Activated CD8-positive, alpha-beta memory T cell treated with anti-CD3 and anti-CD28 coated beads for 36 hours (primary cell): Measurements from ENCODE around the gene EPHA4. TPM values are rescaled to one million over a fixed set of nuclear protein-coding genes. Genes with fewer than 3 reads are reported as not detected.

Source experiments
- CTCF ChIA-PET: fragments of 350-600 bp; sonication (Branson Sonifier 250); formaldehyde crosslinking; loops from one replicate; lab custom pipeline; 2021; ENCODE audit warnings: antibody characterized with exemption; lab: Charles Lee
- POLR2A ChIA-PET: fragments of 350-600 bp; sonication (Branson Sonifier 250); formaldehyde crosslinking; loops from one replicate; lab custom pipeline; 2021; ENCODE audit warnings: antibody characterized with exemption; lab: Charles Lee
- total RNA-seq, 2 experiments: library from RNA; stranded (reverse); gene quantifications; one replicate each; pipeline ENCODE4 v1.2.3, GENCODE V29; 2021

EPHA4 gene
- total RNA-seq, 2 experiments from 2014 or later: 2.0 to 2.3 TPM

DNA sequence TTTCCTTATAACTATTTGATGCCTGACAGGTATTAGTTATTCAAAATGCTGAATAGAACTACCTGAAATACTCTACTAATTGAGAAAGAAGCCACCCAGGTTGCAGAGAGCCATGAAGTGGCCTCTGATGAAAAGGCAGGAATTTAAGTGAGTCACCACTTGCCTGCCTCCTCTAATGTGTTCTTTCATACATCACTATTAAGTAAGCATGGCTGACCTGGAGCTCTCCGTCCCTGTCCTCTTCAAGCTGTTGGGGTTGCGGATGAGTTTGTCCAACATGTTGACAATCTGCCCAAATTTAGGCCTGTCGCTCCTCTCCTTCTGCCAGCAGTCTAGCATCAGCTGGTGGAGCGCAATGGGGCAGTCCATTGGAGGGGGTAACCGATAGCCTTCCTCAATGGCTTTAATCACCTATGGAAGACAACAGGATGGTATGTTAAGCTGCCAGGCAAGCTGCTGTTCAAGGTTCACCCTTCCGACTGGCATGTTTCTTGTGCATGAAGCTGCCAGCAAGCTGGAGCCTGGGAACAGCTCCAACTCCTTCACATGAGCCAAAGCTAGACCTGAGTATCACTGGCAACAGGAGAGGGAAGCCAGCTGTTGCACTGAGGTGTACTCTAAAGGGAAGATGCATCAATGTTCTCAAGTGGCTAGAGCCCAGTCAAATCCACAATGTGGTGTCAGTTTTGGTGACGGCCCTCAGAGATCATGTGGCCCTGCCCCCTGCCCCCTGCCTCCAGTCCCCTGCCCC, 142.2 kb downstream of the EPHA4 start:
- ChIA-PET POLR2A (no interaction called here), CTCF (no interaction called here)

DNA sequence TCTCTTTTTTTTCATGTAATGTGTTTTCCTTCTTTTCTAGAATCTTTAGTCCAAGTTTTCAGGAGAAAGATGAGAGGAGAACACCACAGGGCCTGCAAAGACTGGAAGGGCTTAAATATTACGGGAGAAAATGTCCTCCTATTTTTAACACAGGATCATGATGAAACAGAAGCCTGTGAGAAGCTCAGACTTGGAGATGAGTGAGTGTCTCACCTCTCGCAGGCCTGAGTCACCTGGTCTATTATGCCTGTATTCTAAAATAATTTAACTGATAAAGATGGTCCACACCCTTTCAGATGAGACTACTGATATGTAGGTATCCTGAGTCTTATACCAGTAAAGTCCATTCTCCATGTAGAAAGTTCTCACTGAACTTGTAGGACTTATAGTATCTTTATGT, 143.2 kb downstream of the EPHA4 start:
- POLR2A ChIA-PET: no interaction called here
- CTCF ChIA-PET: no interaction called here

DNA sequence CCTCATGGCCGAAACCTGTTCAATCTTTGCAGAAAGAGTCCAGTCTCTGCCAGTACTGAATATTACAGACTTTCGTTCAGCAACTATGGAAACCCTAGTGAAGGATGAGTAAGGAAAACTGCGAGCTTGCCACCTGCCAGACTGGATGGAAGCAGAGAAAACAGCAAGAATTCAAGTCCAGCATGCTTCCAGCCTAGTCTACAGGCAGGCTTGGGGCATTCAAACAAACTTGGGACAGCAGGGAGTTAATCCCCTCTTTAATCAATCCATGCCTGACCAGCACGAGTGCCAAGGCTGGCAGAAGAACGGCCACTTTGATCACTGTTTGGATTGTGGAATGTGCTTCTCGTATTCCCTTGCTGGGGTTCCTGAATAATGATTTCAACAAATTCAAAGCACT, 145.2 kb downstream of the EPHA4 start:
- CTCF ChIA-PET: no interaction called here
- POLR2A ChIA-PET: no interaction called here

DNA sequence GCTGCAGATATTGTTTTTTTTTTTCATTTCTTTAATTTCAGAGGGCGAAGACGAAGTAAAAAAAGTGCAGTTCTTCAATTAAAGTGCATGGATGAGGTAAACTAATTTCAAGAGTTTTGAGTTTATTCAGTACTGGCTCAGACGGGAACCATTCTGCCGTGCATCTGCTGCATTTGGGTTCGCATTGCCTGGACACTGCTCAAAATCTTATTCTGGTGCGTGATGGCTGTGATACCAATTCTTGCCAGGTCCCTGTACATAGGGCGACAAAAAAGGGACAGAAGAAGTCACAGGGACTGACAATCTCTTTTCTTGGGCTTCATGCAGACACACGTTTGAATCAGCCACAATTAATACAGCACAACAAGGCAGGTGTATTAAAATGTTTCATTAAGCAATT, 146.2 kb downstream of the EPHA4 start:
- ChIA-PET CTCF (interaction anchor here (0.6 kb wide), 1 partner anchor 18 kb away, joined by 3 read pairs; no protein-coding TSS in a partner anchor), POLR2A (no interaction called here)

DNA sequence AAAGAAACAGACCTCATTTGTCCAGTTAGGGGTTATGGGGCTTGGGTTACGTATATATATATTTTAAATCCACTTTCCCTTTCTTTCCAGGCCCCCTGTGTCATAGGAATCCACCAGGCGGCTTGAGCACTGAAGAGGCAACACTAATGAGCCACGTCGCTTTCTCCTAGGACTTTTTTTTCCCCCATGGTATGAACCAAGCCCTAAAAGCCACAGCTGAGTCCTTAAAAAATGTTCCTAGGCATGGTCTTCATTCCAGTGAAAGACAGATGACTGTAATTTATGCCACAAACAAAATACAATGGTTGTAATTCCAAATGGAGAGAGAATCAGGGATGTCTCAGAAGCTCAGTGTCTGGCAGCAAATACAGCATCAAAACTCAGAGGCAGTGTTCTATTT, 146.8 kb downstream of the EPHA4 start:
- POLR2A ChIA-PET: no interaction called here
- CTCF ChIA-PET: interaction anchor here (0.6 kb wide), 1 partner anchor 19 kb away, joined by 3 read pairs; no protein-coding TSS in a partner anchor

DNA sequence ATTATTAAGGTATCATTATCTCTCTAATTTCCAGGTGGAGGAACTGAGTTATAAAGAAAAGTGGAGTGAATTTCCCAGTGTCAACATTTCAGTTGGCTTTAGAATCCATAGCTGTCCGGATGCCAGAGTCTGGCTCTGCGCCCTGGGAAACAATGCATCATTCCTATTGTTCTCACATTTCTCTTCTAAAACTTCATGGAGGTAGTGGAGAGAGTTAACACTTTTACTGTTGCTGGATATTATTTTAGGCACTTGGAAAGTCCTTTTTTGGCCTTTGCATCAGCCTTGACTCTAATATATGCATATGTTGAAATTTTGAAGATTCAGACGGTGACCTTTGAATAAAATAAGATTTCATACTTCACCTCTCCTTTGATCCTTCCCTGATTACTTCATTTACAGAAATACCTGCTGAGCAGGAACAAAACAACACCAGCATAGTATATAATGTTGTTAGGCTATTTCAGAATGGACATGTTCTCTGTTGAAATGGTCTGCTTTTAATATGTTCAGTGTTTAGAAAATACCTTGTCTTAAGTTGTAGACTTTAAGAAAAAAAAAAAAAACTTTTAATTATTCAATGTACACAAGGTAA, 148.8 kb downstream of the EPHA4 start:
- ChIA-PET CTCF (interaction anchor here (0.6 kb wide), 1 partner anchor 646 kb away, joined by 4 read pairs; no protein-coding TSS in a partner anchor), POLR2A (no interaction called here)

DNA sequence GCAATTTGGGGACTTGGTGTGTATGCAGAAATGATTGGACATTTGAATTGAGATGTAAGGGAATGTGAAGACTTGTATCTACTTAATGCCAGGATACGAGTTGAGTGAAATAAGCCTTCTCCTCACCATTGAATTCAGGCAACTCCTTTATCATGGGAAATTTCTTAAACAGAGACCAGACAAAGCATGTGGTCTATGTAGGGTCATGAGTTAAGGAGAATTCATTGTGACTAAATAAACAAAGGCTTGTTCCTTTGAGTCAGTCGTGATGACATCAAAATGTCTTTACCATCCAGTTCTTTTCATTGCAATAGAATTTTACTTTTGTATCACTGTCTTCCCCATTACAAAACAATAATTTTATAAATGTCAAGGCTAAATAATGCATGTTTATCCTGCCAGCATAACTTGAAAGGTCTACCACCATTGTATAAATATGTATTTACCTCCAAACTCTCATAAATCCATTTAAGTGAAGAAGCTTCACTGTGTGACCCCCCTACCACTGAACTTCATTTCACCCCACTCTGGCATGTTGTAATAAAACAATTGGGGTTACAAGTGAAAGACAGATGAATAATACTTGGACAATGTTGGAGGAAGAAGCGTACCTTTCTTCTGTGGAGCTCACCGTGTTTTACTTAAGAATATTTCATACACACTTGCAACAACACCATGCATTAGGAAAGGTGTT, 149.4 kb downstream of the EPHA4 start:
- POLR2A ChIA-PET: no interaction called here
- CTCF ChIA-PET: interaction anchor here (0.6 kb wide), 1 partner anchor 647 kb away, joined by 4 read pairs; no protein-coding TSS in a partner anchor

DNA sequence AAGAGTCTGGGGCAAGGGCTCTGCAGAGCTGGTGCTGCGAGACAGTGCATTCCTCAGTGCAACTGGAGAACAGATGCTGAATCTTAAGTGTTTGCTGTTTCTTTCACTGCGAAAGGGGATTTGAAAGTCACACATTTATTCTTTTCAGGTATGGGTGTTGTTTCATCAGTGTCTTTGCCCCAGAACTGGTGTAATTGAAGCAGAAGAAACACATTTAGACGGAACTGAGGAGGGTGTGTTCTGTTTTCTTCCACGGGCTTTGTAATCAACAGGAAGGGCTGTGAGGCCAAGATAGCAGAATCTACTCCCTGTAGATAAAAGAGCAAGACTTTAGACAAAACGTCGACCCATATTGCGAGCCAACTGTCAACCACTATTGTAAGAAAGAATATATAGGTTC, 151.9 kb downstream of the EPHA4 start:
- ChIA-PET CTCF (no interaction called here), POLR2A (no interaction called here)

DNA sequence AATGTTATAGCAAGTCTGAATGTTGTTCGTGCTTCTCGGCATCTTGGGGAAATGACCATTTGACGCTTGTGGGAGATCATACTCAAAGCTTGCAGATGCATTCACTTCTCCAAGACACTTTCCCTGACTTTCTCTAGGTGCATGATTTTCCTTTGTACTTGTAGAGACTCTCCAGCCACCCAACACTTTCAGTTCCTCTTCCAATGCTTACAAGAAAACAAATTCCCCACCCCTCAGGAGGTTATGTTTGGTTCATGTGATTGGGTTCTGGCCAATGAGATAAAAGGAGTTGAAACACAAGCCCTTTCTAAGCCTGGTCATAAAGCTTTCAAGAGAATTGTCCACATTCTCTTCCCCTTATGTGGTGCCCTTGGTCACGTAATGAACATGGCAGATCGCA, 156.3 kb downstream of the EPHA4 start:
- CTCF ChIA-PET: no interaction called here
- POLR2A ChIA-PET: no interaction called here

DNA sequence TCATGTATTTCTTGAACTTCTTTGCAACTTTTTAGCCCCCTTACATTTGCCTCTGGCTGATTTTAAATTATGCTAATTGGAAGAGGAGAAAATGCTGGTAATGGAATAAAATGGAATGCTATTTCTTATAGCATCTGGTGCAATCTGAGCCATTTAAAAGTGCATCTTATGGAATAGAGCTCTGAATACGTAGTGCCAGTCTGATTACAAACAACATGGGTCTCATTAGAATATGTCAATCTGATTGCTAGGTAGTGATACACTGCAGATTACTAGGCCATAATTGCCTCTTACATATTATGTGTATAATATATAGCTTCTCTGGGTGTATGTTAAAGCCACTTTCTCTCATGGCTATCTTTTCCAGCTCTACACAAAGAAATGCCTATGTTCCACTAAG, 159.1 kb downstream of the EPHA4 start:
- ChIA-PET POLR2A (no interaction called here), CTCF (no interaction called here)

DNA sequence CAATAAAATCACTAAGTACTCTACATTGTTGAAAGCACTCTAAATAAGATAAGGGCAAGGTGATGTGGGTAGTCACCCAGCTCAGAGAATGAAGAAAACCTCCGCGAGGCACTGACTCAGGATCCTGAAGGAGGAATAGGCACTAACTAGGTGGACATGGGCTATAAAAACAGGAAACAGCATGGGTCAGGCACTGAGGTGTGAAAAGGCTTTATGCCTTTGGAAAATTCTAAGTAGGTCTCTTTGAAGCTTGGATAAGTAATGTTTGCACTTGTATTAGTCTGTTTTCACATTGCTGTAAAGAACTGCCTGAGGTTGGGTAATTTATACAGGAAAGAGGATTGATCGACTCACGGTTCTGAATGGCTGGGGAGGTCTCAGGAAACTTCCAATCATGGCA, 161.6 kb downstream of the EPHA4 start:
- ChIA-PET POLR2A (no interaction called here), CTCF (no interaction called here)

DNA sequence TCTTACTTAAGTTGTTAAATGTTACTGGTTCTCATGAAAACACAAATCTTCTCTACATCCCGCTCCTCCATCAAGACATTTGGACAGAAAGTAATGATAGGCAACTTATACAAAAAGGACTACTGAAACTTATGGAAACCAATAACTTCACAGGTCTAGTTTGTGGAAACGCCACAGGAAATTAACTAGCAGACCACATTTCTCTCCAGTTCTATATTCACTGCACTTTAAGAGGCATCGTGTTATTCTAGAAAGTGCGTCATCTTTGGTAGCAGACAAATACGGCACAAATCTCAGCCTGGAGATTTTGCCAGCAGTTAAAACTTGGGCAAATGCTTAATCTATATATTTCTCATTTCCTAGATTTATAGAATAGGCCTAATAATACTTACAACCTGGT, 164.3 kb downstream of the EPHA4 start:
- CTCF ChIA-PET: no interaction called here
- POLR2A ChIA-PET: no interaction called here

DNA sequence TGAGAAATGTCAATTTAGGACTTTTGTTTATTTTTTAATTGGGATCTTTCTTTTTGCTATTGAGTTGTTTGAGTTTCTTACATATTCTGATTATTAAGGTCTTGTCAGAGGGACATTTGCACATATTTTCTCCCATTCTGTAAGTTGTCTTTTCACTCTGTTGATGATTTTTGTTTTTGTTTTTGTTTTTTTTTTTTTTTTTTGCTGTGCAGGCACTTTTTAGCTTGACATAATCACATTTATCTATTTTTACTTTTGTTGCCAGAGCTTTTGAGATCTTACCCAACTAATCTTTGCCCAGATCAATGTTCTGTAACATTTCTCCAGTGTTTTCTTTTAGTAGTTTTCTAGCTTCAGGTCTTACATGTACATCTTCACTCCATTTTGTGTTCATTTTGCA, 166.6 kb downstream of the EPHA4 start:
- POLR2A ChIA-PET: no interaction called here
- CTCF ChIA-PET: interaction anchor here (0.6 kb wide), 1 partner anchor 9 kb away, joined by 4 read pairs; no protein-coding TSS in a partner anchor

DNA sequence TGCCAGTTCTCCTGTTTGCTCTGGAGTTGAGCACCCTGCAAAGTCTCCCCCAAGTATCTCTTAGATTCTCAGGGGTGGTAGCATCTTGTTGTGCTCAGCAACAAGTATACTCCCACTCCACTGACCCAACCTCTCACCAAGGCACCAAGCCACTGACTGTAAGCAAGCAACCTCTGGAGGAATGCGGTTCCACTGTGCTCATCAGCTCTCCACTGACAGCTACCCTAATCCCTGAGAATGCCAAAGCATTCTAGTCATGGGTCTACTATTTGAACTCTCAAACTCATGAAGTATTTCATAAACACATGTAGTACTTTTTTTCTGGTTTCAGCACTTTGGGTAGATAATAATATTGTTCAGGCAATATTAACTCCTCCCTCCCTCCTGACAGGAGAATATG, 170.0 kb downstream of the EPHA4 start:
- CTCF ChIA-PET: no interaction called here
- POLR2A ChIA-PET: no interaction called here

DNA sequence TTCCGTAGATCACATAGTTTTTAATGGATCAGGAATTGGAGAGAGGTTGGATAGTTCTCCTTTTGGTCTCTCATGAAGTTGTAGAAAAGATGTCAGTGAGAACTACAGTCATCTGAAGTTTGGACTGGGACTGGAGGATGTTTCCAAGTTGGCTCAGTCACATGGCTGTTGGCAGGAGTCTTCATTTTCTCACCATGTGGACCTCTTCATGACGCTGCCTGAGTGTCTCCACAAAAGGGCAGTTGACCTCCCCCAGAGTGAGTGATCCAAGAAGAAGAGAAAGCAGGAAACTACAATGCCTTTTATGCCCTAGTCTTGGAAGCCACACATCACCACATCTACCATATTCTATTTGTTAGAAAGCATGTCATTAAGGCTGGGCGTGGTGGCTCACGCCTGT, 171.7 kb downstream of the EPHA4 start:
- POLR2A ChIA-PET: no interaction called here
- CTCF ChIA-PET: no interaction called here

DNA sequence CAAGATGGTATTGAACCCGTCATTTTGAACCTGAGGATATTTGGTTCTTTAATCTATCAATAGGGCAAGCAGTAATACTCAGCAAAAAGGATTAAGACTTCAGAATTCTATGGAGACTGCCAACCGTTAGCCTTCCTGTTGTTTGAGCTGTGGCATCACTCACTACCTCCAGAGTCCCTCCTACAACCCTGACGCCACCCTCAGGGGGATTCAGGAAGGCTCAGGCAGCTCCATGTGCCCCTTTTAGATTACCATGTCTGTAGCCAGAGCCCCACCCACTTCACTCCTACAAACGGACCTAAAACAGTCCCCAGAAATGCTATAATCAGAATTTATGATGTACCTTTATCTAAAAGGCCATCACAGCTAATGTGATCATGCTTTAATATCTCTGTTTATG, 172.9 kb downstream of the EPHA4 start:
- POLR2A ChIA-PET: no interaction called here
- CTCF ChIA-PET: no interaction called here

DNA sequence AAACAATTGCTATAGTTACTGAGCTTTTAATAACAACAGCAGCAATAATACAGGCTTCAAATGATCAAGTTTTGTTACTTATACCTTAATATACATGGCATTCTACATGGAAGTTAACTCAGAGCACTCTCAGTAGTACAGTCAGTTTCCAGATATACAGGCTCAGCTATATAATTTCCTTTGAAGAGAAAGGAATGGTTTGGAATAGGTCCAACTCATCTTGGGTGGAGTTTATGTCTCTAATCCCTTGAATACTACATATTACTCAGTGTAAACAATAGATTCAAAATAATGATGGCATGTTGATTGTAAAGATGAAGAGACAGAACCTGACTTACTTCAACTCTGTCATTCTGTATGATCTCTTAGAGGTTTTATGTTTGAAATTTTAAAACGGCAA, 174.9 kb downstream of the EPHA4 start:
- POLR2A ChIA-PET: no interaction called here
- CTCF ChIA-PET: interaction anchor here (0.6 kb wide), 1 partner anchor 9 kb away, joined by 4 read pairs; no protein-coding TSS in a partner anchor

DNA sequence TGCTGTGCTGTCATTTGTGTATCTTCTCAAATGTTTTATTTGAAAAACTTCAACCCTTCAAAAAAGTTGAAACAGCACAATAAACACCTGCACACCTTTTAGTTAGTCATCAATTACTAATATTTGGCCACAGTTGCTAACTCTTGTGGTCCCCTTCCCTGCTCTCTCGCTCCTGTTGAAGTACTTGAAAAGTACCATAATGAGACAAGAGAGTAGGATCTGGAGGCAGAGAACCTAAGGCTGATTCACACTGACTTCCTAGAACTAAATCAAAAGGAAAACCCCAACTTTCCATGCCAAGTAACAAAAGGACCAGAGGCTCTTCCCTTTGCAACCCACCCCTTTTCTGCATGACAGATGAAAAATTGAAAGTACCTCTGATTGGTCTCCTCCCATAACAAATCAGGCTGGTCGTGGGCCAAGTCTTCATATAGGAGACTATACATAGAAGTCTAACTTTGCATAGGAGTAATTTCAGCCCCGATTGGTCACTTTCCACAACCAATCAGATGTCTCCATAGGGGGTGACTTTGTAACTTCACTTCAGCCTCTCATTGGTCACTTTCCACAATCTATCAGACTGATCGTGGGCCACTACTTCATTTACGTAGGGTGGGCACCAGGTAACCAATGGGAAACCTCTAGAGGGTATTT, 179.7 kb downstream of the EPHA4 start:
- ChIA-PET POLR2A (no interaction called here), CTCF (no interaction called here)

DNA sequence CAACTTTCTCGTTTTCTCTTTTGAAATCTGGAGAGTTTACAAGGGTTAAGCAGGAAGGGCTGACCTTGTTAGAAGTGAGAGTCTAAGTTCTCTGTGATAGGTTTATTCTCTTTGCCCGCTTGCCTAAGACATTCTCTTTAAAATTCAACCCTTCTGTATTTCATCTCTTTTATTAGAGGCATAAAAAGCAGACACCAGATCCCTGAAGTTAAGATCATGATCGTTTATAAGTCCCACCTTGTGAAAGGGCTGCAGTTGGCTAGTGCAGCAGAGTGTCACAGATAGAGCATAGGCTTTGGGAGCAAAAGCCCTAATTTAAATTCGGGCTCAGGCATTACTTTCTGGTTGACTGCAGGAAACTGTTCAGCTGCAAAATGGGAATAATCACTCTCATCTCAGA, 181.2 kb downstream of the EPHA4 start:
- POLR2A ChIA-PET: no interaction called here
- CTCF ChIA-PET: no interaction called here

DNA sequence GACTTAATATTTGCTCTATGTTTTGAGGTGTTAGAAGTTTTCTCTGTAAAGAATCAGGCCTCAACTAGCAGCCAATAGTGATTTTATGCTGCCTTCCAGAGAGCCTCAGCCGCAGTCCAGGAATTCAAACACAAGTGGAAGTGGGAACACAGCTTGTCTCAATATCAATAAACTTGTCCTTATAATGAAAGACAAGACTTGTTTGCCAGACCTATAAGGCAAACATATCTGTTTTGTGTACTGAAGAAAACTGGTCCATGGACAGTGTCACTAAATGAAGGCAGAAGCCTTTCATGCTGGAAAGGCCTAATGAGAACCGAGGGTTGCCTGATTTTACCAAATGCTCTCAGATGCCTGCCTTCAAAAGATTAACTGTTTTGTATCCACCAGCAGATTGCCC, 182.2 kb downstream of the EPHA4 start:
- POLR2A ChIA-PET: no interaction called here
- CTCF ChIA-PET: no interaction called here
